ENCODE measurements around the gene PCED1A.

GRCh38 chr20:2804041-2804828 lies 36.2 kb downstream of the PCED1A start:
- no peak for TF ChIP-seq CTCF (IDR thresholded peaks at IDR 0.05; ENCODE audit: control extremely low read depth in 1 of 3, insufficient read depth in 1 of 3, low read depth in 1 of 3, low read length in 3 of 3)
- no peak; the same call in 1 of the 2 replicates for TF ChIP-seq SUZ12 (IDR thresholded peaks at IDR 0.05; ENCODE audit: low read length)
- no peak for TF ChIP-seq POLR2AphosphoS5 (IDR thresholded peaks at IDR 0.05; ENCODE audit: low read depth, low read length)
- no peak for TF ChIP-seq JUND (IDR thresholded peaks at IDR 0.05; ENCODE audit: low read length)
- no peak for TF ChIP-seq CEBPB (IDR thresholded peaks at IDR 0.05; ENCODE audit: low read depth, low read length)
- TF ChIP-seq CHD1 (IDR thresholded peaks at IDR 0.05; ENCODE audit: low read depth, low read length): no peak
- TF ChIP-seq MAFK (IDR thresholded peaks at IDR 0.05; ENCODE audit: low read depth, low read length): no peak
- no peak for TF ChIP-seq SIN3A (conservative IDR thresholded peaks at IDR 0.05 in 1 of 2, IDR thresholded peaks at IDR 0.05 in 1 of 2; ENCODE audit: low read depth in 1 of 2, low read length in 2 of 2)
- TF ChIP-seq BRCA1 (IDR thresholded peaks at IDR 0.05; ENCODE audit: low read depth, low read length): no peak
- no peak for TF ChIP-seq EZH2 (IDR thresholded peaks at IDR 0.05; ENCODE audit: low read depth, low read length, severe bottlenecking)
- no peak for TF ChIP-seq GTF2F1 (IDR thresholded peaks at IDR 0.05; ENCODE audit: borderline replicate concordance, low read depth, low read length)
- TF ChIP-seq RXRA (IDR thresholded peaks at IDR 0.05; ENCODE audit: insufficient read depth, low read depth, low read length): no peak
- TF ChIP-seq EP300 (IDR thresholded peaks at IDR 0.05; ENCODE audit: borderline replicate concordance in 1 of 2, low read depth in 2 of 2, low read length in 2 of 2): no peak
- TF ChIP-seq ATF3 (IDR thresholded peaks at IDR 0.05; ENCODE audit: insufficient read depth, low read depth, low read length): no peak

All from H1 (cell line).